ENCODE measurements around the gene TSGA10IP.
A peak's percentile ranks its signal among the peaks of the same experiment; 100 is the strongest.

Gene TSGA10IP

GRCh38 chr11:65906602-65907001 is 38.7 kb upstream of the TSGA10IP start:
- Histone ChIP-seq H3K9me3 (ENCODE audit: low read length) (no peaks in the 10 kb centered on the region), H3K36me3 (ENCODE audit: insufficient read depth, low read length) (no peaks in the 10 kb centered on the region), H3K9ac (ENCODE audit: low read length) (no peak overlapping the region), H3K4me3 (ENCODE audit: low read depth in 1 of 2, low read length in 2 of 2) (no peak overlapping the region), H3K27ac (ENCODE audit: low read depth, low read length) (no peak overlapping the region), H3K27me3 (ENCODE audit: control insufficient read depth in 1 of 2, insufficient read depth in 2 of 2, low read length in 2 of 2) (no peaks in the 10 kb centered on the region), H3K4me1 (ENCODE audit: insufficient read depth, low read length) (peaks cover 5% of the 10 kb centered on the region)

- H3K36me3 ChIP-seq (ENCODE audit: insufficient read depth, low read length) = no peaks in the 10 kb centered on the region
- peaks cover 12% of the 10 kb centered on the region for H3K4me1 ChIP-seq (ENCODE audit: insufficient read depth, low read length)
- H3K27me3 ChIP-seq (ENCODE audit: control insufficient read depth in 1 of 2, insufficient read depth in 2 of 2, low read length in 2 of 2) = no peaks in the 10 kb centered on the region
Observed at GRCh38 chr11:65907878-65908277, 37.4 kb upstream of the TSGA10IP start.

GRCh38 chr11:65911682-65912568 is 33.4 kb upstream of the TSGA10IP start:
- Histone ChIP-seq H3K4me3 (ENCODE audit: low read depth in 1 of 2, low read length in 2 of 2) (peak overlapping the region in 1 of 2 donors; percentile 5), H3K4me1 (ENCODE audit: insufficient read depth, low read length) (peaks cover 33% of the 10 kb centered on the region), H3K27me3 (ENCODE audit: control insufficient read depth in 1 of 2, insufficient read depth in 2 of 2, low read length in 2 of 2) (no peaks in the 10 kb centered on the region), H3K36me3 (ENCODE audit: insufficient read depth, low read length) (no peaks in the 10 kb centered on the region), H3K27ac (ENCODE audit: low read depth, low read length) (no peak overlapping the region), H3K9me3 (ENCODE audit: low read length) (no peaks in the 10 kb centered on the region), H3K9ac (ENCODE audit: low read length) (no peak overlapping the region)

More at GRCh38 chr11:65907878-65908277, 37.4 kb upstream of the TSGA10IP start:
- H3K27ac ChIP-seq (ENCODE audit: low read depth, low read length) = no peak overlapping the region
- H3K9ac ChIP-seq (ENCODE audit: low read length) = no peak overlapping the region
- no peak overlapping the region for H3K4me3 ChIP-seq (ENCODE audit: low read depth in 1 of 2, low read length in 2 of 2)
- H3K9me3 ChIP-seq (ENCODE audit: low read length) = no peaks in the 10 kb centered on the region

GRCh38 chr11:65912845-65913244 is 32.4 kb upstream of the TSGA10IP start:
- Histone ChIP-seq H3K27ac (ENCODE audit: low read depth, low read length) (no peak overlapping the region), H3K9ac (ENCODE audit: low read length) (no peak overlapping the region), H3K36me3 (ENCODE audit: insufficient read depth, low read length) (no peaks in the 10 kb centered on the region), H3K4me3 (ENCODE audit: low read depth in 1 of 2, low read length in 2 of 2) (no peak overlapping the region), H3K27me3 (ENCODE audit: control insufficient read depth in 1 of 2, insufficient read depth in 2 of 2, low read length in 2 of 2) (no peaks in the 10 kb centered on the region), H3K4me1 (ENCODE audit: insufficient read depth, low read length) (peaks cover 42% of the 10 kb centered on the region), H3K9me3 (ENCODE audit: low read length) (no peaks in the 10 kb centered on the region)

- H3K27me3 ChIP-seq (ENCODE audit: control insufficient read depth in 1 of 2, insufficient read depth in 2 of 2, low read length in 2 of 2) = no peaks in the 10 kb centered on the region
- peak overlapping the region; percentile 42 for H3K9ac ChIP-seq (ENCODE audit: low read length)
- no peak overlapping the region for H3K27ac ChIP-seq (ENCODE audit: low read depth, low read length)
- peaks cover 49% of the 10 kb centered on the region for H3K4me1 ChIP-seq (ENCODE audit: insufficient read depth, low read length)
- H3K9me3 ChIP-seq (ENCODE audit: low read length) = no peaks in the 10 kb centered on the region
- no peaks in the 10 kb centered on the region for H3K36me3 ChIP-seq (ENCODE audit: insufficient read depth, low read length)
- H3K4me3 ChIP-seq (ENCODE audit: low read depth in 1 of 2, low read length in 2 of 2) = peak overlapping the region in 1 of 2 donors; percentile 10
Observed at GRCh38 chr11:65915101-65915820, 30.0 kb upstream of the TSGA10IP start.

- H3K27ac ChIP-seq (ENCODE audit: low read depth, low read length) = peak overlapping the region; percentile 61
- H3K9ac ChIP-seq (ENCODE audit: low read length) = peak overlapping the region; percentile 42
- H3K36me3 ChIP-seq (ENCODE audit: insufficient read depth, low read length) = no peaks in the 10 kb centered on the region
- peak overlapping the region in 1 of 2 donors; percentile 10 for H3K4me3 ChIP-seq (ENCODE audit: low read depth in 1 of 2, low read length in 2 of 2)
- H3K9me3 ChIP-seq (ENCODE audit: low read length) = no peaks in the 10 kb centered on the region
- H3K27me3 ChIP-seq (ENCODE audit: control insufficient read depth in 1 of 2, insufficient read depth in 2 of 2, low read length in 2 of 2) = no peaks in the 10 kb centered on the region
- peaks cover 55% of the 10 kb centered on the region for H3K4me1 ChIP-seq (ENCODE audit: insufficient read depth, low read length)
Observed at GRCh38 chr11:65915821-65916251, 29.4 kb upstream of the TSGA10IP start.

GRCh38 chr11:65916391-65916790 is 28.9 kb upstream of the TSGA10IP start:
- Histone ChIP-seq H3K27ac (ENCODE audit: low read depth, low read length) (peak overlapping the region; percentile 93), H3K27me3 (ENCODE audit: control insufficient read depth in 1 of 2, insufficient read depth in 2 of 2, low read length in 2 of 2) (no peaks in the 10 kb centered on the region), H3K36me3 (ENCODE audit: insufficient read depth, low read length) (peaks cover under 1% of the 10 kb centered on the region), H3K4me1 (ENCODE audit: insufficient read depth, low read length) (peaks cover 54% of the 10 kb centered on the region), H3K9ac (ENCODE audit: low read length) (peak overlapping the region; percentile 42), H3K9me3 (ENCODE audit: low read length) (no peaks in the 10 kb centered on the region), H3K4me3 (ENCODE audit: low read depth in 1 of 2, low read length in 2 of 2) (no peak overlapping the region)

GRCh38 chr11:65917077-65917433 is 28.2 kb upstream of the TSGA10IP start:
- peak overlapping the region in 1 of 2 donors; percentile 89 for H3K4me3 ChIP-seq (ENCODE audit: low read depth in 1 of 2, low read length in 2 of 2)
- no peak overlapping the region for H3K9ac ChIP-seq (ENCODE audit: low read length)
- peaks cover 7% of the 10 kb centered on the region for H3K36me3 ChIP-seq (ENCODE audit: insufficient read depth, low read length)
- H3K27ac ChIP-seq (ENCODE audit: low read depth, low read length) = peak overlapping the region; percentile 93
- H3K4me1 ChIP-seq (ENCODE audit: insufficient read depth, low read length) = peaks cover 48% of the 10 kb centered on the region
- H3K27me3 ChIP-seq (ENCODE audit: control insufficient read depth in 1 of 2, insufficient read depth in 2 of 2, low read length in 2 of 2) = no peaks in the 10 kb centered on the region
- H3K9me3 ChIP-seq (ENCODE audit: low read length) = no peaks in the 10 kb centered on the region

GRCh38 chr11:65917434-65918210 is 27.7 kb upstream of the TSGA10IP start:
- Histone ChIP-seq H3K27ac (ENCODE audit: low read depth, low read length) (peak overlapping the region; percentile 93), H3K36me3 (ENCODE audit: insufficient read depth, low read length) (peaks cover 12% of the 10 kb centered on the region), H3K27me3 (ENCODE audit: control insufficient read depth in 1 of 2, insufficient read depth in 2 of 2, low read length in 2 of 2) (no peaks in the 10 kb centered on the region), H3K4me1 (ENCODE audit: insufficient read depth, low read length) (peaks cover 45% of the 10 kb centered on the region), H3K4me3 (ENCODE audit: low read depth in 1 of 2, low read length in 2 of 2) (peak overlapping the region; percentile 89 to 100), H3K9ac (ENCODE audit: low read length) (peak overlapping the region; percentile 88), H3K9me3 (ENCODE audit: low read length) (no peaks in the 10 kb centered on the region)

- H3K27me3 ChIP-seq (ENCODE audit: control insufficient read depth in 1 of 2, insufficient read depth in 2 of 2, low read length in 2 of 2) = no peaks in the 10 kb centered on the region
- peak within 1 kb of the TSS; percentile 93 for H3K27ac ChIP-seq (ENCODE audit: low read depth, low read length)
- no peaks in the 10 kb centered on the region for H3K9me3 ChIP-seq (ENCODE audit: low read length)
- H3K9ac ChIP-seq (ENCODE audit: low read length) = peak within 1 kb of the TSS; percentile 88
- peaks cover 21% of the 10 kb centered on the region for H3K36me3 ChIP-seq (ENCODE audit: insufficient read depth, low read length)
- H3K4me1 ChIP-seq (ENCODE audit: insufficient read depth, low read length) = peaks cover 45% of the 10 kb centered on the region
- H3K4me3 ChIP-seq (ENCODE audit: low read depth in 1 of 2, low read length in 2 of 2) = peak within 1 kb of the TSS; percentile 89 to 100
Observed at GRCh38 chr11:65918211-65919140, 26.8 kb upstream of the TSGA10IP start, which contains the start of gene C11orf68. Gene C11orf68 (minus strand): TSS chr11:65919062. CDS start chr11:65919031, 31 bp downstream.

All from muscle layer of colon (tissue), 2 donors.